Measurements from ENCODE around the gene MAPK8IP1. TPM values are rescaled to one million over a fixed set of nuclear protein-coding genes. Genes with fewer than 3 reads are reported as not detected.

The MAPK8IP1 gene
- total and polyA plus RNA-seq, 2 donors (not counting 3 experiments of a cell fraction or from before 2014, with no cell fraction given): 4.1 to 4.8 TPM

GRCh38 chr11:45906096-45906682 is 20.7 kb downstream of the MAPK8IP1 start:
- H3K4me1 ChIP-seq (ENCODE audit: control insufficient read depth, extremely low read depth, insufficient read depth, low read length): no peaks in the 10 kb centered on the region
- no peaks in the 10 kb centered on the region for H3K79me2 ChIP-seq (ENCODE audit: control insufficient read depth, insufficient read depth, low read length)
- no peaks in the 10 kb centered on the region for H3K9me3 ChIP-seq (replicated peaks; ENCODE audit: control insufficient read depth, insufficient read depth, low read length)
- FAIRE-seq: no peak
- H4K20me1 ChIP-seq (replicated peaks; ENCODE audit: control insufficient read depth, extremely low read depth, insufficient read depth, low read length): no peaks in the 10 kb centered on the region
- TSS peak; percentile 10 for BruUV-seq (replicated peaks)
- TF ChIP-seq POLR2A (IDR thresholded peaks at IDR 0.05; ENCODE audit: low read depth, low read length) (no peak), GATA2 (IDR thresholded peaks at IDR 0.05; ENCODE audit: insufficient read depth, insufficient read length, low read depth, low read length) (no peak), FOS (IDR thresholded peaks at IDR 0.05; ENCODE audit: borderline replicate concordance, insufficient read depth, low read length) (no peak), EZH2 (IDR thresholded peaks at IDR 0.05; ENCODE audit: borderline replicate concordance, low read depth, low read length, severe bottlenecking) (no peak), JUN (IDR thresholded peaks at IDR 0.05; ENCODE audit: borderline replicate concordance, insufficient read depth, insufficient read length, low read depth) (no peak), MYC (IDR thresholded peaks at IDR 0.05; ENCODE audit: low read depth, low read length) (no peak)
- H3K36me3 ChIP-seq (ENCODE audit: control insufficient read depth in 2 of 2, extremely low read depth in 1 of 2, insufficient read depth in 2 of 2, low read length in 2 of 2): peaks cover 0 to 20% of the 10 kb centered on the region in 2 experiments
- POLR2A ChIA-PET: interaction anchor here (1.5 kb wide), 1 partner anchor 12 kb away, joined by 3 read pairs; the partner anchor contains the start of gene PEX16
- no peaks in the 10 kb centered on the region for H3K9me1 ChIP-seq (replicated peaks; ENCODE audit: control insufficient read depth, extremely low read depth, insufficient read depth, low read length)
- H2AFZ ChIP-seq (ENCODE audit: low read depth, low read length): no peak overlapping the region
- H3K4me3 ChIP-seq (replicated peaks in 1 of 3; ENCODE audit: insufficient read depth in 1 of 3, low read depth in 1 of 3, low read length in 3 of 3): no peak overlapping the region
- intact Hi-C loops (cut with micrococcal nuclease): no loop called here
- dilution Hi-C loops (cut with MboI; ENCODE audit: extremely low pct_ligation_motif_present, low sequenced_read_pairs): no loop called here
- H3K27me3 ChIP-seq (ENCODE audit: control insufficient read depth in 2 of 2, insufficient read depth in 2 of 2, low read length in 2 of 2): no peaks in the 10 kb centered on the region
- no peak overlapping the region for H3K4me2 ChIP-seq (ENCODE audit: insufficient read depth, low read length)
- CTCF ChIA-PET: interaction anchor here (1.9 kb wide), 1 partner anchor 33 kb away, joined by 4 read pairs; no protein-coding TSS in a partner anchor
- H3K9ac ChIP-seq (replicated peaks; ENCODE audit: extremely low read depth, insufficient read depth, low read length): no peak overlapping the region
- no peak for DNase-seq (ENCODE audit: low read depth, low spot score)
- no peak overlapping the region for H3K27ac ChIP-seq (ENCODE audit: insufficient read depth, low read depth, low read length)

- H3K9me1 ChIP-seq (replicated peaks; ENCODE audit: control insufficient read depth, extremely low read depth, insufficient read depth, low read length): no peaks in the 10 kb centered on the region
These were observed 21.6 kb downstream of the MAPK8IP1 start, which contains the start of gene FREY1 for GRCh38 chr11:45906965-45907611. Gene FREY1 (minus strand): TSS chr11:45907271. CDS start chr11:45907245, 26 bp downstream.

More at GRCh38 chr11:45906965-45907611, 21.6 kb downstream of the MAPK8IP1 start, which contains the start of gene FREY1:
- dilution Hi-C loops (cut with MboI; ENCODE audit: extremely low pct_ligation_motif_present, low sequenced_read_pairs) (no loop called here), intact Hi-C loops (cut with micrococcal nuclease) (no loop called here)
- Histone ChIP-seq H4K20me1 (replicated peaks; ENCODE audit: control insufficient read depth, extremely low read depth, insufficient read depth, low read length) (no peaks in the 10 kb centered on the region), H3K27ac (ENCODE audit: insufficient read depth, low read depth, low read length) (no peak within 1 kb of the TSS), H3K27me3 (ENCODE audit: control insufficient read depth in 2 of 2, insufficient read depth in 2 of 2, low read length in 2 of 2) (no peaks in the 10 kb centered on the region), H3K9ac (replicated peaks; ENCODE audit: extremely low read depth, insufficient read depth, low read length) (no peak within 1 kb of the TSS), H3K9me3 (replicated peaks; ENCODE audit: control insufficient read depth, insufficient read depth, low read length) (no peaks in the 10 kb centered on the region), H3K79me2 (ENCODE audit: control insufficient read depth, insufficient read depth, low read length) (no peaks in the 10 kb centered on the region), H3K4me2 (ENCODE audit: insufficient read depth, low read length) (no peak within 1 kb of the TSS), H2AFZ (ENCODE audit: low read depth, low read length) (no peak within 1 kb of the TSS), H3K4me3 (replicated peaks in 1 of 3; ENCODE audit: insufficient read depth in 1 of 3, low read depth in 1 of 3, low read length in 3 of 3) (no peak within 1 kb of the TSS), H3K36me3 (ENCODE audit: control insufficient read depth in 2 of 2, extremely low read depth in 1 of 2, insufficient read depth in 2 of 2, low read length in 2 of 2) (peaks cover 0 to 23% of the 10 kb centered on the region in 2 experiments), H3K4me1 (ENCODE audit: control insufficient read depth, extremely low read depth, insufficient read depth, low read length) (no peaks in the 10 kb centered on the region)
- no TSS peak for BruUV-seq (replicated peaks)
- FAIRE-seq (no peak), DNase-seq (ENCODE audit: low read depth, low spot score) (no peak)
- peak; percentile 11 for TF ChIP-seq POLR2AphosphoS5 (IDR thresholded peaks at IDR 0.05; ENCODE audit: insufficient read depth, low read depth, low read length)
- peak; percentile 19 for TF ChIP-seq POLR2A (IDR thresholded peaks at IDR 0.05; ENCODE audit: low read depth, low read length)
- no peak for TF ChIP-seq MAX (IDR thresholded peaks at IDR 0.05; ENCODE audit: insufficient read depth, insufficient read length)
- TF ChIP-seq MYC (IDR thresholded peaks at IDR 0.05; ENCODE audit: low read depth, low read length): no peak
- TF ChIP-seq CTCF (IDR thresholded peaks at IDR 0.05; ENCODE audit: extremely low read depth in 1 of 2, insufficient read depth in 1 of 2, low read depth in 1 of 2, low read length in 2 of 2): no peak
- ChIA-PET POLR2A (interaction anchor here (1.5 kb wide), 1 partner anchor 11 kb away, joined by 3 read pairs; the partner anchor contains the start of gene PEX16), CTCF (no interaction called here)
